Islet of Langerhans (tissue), 1 donor: ENCODE measurements around the gene ZNF316.
"Not testable (repeated sequence)": the region's sequence is repeated elsewhere in the genome, so short reads cannot be mapped to it uniquely, and the experiment has no call there.

Experiments
- FAIRE-seq: peaks from one replicate; lab custom pipeline; 2011; peaks lifted over from hg19 to GRCh38; lab: Jason Lieb, UNC

Gene ZNF316

DNA sequence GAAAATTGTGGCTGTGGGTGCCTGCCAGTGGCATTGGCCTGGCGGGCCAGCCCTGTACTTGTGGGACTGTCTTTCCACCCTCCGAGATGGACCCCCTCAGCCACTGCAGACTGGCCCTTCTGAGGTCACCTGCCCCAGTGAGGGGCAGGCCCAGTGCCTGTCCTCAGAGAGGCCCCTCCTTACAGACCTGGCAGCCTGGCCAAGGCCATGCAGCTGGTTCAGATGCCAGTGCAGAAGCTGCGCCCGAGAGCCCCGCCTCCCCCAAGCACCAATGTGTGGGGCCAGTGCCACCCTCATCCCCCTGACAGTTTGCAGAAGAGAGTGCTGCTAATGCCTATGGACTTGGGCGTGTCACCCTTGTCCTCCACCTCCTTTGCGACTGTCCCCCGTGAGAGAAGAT lies 10.0 kb downstream of the ZNF316 start:
- FAIRE-seq: no peak

DNA sequence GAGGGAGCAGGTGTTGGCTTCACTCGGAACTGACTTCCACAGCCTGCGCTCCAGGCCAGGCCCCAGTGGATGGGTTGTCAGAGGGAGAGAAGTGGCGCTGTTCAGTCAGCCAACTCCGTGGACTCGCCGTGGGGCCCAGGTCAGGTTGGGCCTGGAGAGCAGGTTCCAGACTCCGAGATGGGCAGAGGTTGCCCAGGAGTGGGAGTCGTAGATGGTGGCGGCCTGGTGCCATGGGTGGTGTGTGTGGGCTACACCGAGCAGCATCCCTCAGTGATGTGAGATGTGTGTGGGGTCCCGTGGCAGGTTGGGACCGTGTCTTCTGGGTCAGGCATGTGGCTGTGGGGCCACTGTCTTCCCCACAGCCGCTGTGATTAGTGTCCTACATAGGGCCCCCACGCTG lies 10.4 kb downstream of the ZNF316 start:
- FAIRE-seq: no peak

DNA sequence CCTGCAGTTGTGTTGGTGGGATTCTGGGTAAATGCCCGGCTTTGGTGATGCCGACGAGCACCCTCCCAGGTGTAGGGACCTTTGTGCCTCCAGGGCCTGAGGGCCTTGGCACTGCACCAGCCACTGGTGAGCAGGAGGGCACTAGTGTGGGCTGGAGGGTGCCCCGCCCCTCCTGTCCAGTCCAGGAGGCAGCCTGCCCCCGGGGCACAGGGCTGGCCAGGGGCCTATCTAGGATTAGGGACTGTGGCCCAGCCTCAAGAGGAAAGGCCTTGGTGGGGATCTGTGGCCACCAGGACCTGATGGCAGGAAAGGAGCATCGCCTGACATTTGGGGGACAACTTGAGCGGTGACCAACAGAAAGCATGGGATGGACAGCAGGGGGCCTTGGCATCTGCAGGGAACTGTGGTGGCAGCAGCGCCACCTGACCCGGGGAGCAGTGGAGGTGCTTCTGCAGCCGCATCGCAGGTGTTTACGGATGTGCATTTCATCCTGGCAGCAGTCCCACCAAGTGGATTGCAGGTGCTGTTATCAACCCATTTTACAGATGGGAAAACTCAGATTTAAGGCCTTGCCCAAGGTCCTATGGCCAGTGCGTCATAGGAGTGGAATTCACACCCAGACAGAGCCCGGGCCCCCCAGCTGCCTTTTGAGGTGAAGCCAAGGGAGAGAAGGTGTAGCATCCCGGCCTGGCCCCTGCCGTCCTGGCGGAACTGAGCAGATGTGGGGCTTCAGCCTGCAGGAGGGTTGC lies 11.1 kb downstream of the ZNF316 start:
- FAIRE-seq: no peak

DNA sequence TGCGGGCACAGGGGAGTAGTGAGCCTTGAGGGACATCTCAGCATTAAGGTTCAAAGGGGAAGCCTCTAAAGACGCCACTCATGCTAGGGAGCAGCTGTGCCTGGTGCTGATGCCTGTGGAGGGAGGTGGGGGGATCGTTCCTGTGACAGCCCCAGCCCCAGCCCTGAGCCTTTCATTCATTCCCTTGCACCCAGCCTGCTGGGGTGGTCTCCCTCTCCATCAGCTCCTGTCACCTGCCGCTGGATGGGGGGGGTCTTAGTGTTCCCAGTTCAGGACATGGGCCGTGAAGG lies 11.6 kb downstream of the ZNF316 start:
- no peak for FAIRE-seq

DNA sequence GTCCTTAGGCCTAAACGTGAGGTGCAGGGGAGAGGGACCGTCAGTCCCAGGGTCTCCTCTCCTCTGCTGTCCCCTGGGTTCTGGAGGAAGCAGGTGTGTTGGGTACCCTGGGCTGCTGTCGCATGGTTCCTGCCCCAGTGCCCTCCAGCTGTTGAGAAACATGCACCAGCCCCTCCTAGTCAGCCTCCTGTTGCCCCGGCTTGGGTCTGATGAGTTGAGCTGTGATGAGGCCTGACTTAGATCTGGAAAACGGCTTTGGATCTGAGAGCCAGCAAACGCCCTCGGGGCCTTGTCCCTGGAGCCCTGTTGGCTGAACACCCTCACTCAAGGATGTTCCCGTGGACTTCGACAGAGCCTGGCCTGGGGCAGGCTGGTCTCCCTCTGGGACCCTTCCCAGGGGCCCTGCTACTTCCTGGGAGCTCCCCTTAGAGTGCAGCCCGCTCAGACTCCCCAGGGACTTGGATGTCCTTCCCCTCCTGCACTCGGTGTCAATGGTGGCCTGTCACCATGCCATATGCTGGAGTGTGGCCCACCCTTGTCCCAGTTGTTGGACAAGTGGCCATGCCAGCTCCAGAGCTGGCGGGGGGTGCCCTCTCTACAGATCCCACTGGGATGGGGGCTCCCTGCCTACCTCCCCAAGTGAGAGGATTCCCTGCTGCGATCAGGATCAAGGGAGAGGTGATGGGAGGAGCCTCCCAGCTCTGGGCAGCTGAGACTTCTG lies 12.3 kb downstream of the ZNF316 start:
- no peak for FAIRE-seq

DNA sequence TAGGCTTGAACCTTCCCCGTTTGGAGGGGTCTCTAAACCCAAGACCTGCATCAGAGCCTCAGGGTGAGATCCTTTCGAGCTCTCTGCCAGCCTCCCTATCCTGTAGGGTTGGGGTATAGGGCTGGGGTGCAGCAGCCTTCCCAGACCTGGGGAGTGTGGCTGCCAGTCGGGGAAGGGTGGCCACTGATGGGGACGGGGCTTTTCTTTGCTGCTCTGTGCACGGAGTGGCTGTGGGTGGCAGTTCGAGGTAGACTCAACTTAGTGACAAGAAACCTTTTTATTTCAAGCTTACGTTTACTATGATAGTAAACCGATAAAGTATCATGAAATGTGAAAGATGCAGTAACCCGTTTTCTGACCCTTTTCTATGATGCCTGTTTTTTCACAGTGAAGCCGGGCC lies 13.0 kb downstream of the ZNF316 start:
- FAIRE-seq: no peak

DNA sequence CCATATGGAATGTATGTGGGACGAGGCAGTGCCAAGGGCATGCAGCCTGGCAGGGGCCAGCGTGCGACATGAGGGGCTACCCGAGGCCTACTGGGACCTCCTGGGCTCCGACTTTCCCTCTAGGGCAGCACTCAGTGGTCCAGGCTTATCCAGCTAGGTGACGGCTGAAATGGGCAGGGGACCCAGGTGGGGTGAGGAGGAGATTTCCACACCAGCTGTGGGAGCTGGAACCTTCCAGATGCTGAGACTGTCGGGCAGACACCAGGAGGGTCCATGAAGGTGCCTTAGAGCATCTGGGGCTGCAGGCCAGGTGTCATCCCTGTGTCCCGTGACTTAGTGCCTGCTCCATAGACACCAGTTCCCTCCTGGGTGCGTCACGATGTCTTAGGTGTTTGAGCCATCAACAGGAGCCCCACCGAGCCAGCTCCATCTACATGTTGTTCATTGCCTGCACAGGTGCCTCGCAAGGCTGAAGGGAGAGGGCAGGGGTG lies 13.4 kb downstream of the ZNF316 start:
- no peak for FAIRE-seq

DNA sequence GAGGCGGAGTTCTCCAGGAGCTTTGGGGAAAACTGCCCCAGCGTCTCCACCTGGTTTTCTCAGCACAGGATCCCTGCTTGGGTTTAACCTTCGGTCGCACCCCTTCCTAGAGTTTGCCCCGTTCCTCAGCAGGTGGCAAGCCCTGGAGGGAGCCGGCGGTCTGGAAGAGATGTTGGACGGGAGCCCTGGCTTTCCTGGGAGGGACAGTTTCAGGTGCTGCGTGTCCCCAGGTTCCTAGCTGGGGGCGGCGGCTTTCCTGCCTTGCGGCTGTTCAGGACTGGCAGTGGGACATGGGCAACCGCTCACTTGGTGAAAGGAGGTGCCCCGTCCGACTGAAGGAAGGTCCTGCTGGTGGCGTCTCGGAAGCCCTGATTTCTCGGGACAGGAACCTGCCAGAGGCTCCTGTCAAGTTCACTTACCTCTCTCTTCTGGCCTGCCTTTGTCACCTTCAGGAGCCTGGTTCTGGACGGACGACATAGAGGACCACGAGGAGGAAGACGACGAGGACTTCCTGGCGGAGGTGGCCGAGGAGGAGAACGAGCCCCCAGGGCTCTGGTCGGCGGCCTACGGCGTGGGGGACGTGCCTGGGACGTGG lies 14.8 kb downstream of the ZNF316 start:
- no peak for FAIRE-seq

DNA sequence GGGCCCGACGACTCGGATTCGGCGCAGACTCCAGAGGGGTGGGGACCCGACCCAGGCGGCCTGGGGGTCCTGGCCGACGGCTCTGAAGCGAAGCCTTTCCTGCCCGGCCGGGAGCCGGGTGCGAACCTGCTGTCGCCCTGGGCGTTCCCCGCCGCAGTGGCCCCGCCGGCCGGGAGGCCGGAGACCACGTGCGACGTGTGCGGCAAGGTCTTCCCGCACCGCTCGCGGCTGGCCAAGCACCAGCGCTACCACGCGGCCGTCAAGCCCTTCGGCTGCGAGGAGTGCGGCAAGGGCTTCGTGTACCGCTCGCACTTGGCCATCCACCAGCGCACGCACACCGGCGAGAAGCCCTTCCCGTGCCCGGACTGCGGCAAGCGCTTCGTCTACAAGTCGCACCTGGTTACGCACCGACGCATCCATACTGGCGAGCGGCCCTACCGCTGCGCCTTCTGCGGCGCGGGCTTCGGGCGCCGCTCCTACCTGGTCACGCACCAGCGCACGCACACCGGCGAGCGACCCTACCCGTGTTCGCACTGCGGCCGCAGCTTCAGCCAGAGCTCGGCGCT lies 15.4 kb downstream of the ZNF316 start:
- no peak for FAIRE-seq

DNA sequence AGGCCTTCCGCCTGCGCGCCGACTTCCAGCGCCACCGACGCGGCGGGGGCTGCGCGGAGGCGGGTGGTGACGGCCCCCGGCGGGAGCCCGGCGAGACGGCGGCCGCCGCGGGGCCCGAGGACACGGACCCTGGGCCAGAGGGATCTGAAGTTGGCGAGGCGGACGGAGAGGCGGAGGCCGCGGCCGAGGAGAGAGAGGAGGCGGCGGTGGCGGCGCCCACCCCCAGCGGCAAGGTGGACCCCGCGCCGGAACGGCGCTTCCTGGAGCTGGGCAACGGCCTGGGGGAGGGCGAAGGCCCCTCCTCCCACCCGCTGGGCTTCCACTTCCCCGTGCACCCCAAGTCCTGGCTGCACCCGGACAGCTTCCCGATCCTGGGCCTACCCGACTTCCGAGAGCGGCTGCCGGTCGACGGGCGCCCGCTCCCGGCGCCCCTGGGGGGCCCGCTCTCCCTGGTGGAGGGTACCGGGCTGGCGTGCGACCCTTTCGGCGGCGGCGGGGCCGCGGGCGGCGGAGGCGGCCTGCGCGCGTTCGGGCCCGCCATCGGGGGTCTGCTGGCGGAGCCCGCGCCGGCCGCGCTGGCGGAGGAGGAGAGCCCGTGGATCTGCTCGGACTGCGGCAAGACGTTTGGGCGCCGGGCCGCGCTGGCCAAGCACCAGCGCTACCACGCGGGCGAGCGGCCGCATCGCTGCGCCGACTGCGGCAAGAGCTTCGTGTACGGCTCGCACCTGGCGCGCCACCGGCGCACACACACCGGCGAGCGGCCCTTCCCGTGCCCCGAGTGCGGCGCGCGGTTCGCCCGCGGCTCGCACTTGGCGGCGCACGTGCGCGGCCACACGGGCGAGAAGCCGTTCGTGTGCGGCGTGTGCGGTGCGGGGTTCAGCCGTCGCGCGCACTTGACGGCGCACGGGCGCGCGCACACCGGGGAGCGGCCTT lies 16.2 kb downstream of the ZNF316 start:
- no peak for FAIRE-seq

DNA sequence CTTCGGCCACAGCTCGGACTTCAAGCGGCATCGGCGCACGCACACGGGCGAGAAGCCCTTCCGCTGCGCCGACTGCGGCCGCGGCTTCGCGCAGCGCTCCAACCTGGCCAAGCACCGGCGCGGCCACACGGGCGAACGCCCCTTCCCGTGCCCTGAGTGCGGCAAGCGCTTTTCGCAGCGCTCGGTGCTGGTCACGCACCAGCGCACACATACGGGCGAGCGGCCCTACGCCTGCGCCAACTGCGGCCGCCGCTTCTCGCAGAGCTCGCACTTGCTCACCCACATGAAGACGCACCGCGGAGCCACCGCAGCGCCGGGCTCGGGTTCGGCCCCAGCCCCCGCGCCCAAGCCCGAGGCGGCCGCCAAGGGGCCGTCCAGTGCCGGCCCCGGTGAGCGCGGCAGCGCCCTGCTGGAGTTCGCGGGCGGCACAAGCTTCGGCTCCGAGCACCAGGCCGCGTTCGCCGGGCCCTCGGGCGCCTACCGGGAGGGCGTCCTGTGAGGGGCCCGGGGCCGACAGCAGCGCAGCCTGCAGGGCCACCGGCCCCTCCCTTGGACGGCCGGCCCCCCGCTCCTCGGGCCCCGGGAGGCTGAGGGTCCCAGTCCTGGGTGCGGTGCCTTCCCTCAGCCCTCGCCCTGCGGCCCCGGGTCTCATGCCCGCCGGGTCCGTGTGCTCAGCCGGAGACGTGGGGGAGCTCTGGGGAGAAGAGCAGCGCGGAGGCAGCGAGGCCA lies 17.2 kb downstream of the ZNF316 start:
- FAIRE-seq: no peak

DNA sequence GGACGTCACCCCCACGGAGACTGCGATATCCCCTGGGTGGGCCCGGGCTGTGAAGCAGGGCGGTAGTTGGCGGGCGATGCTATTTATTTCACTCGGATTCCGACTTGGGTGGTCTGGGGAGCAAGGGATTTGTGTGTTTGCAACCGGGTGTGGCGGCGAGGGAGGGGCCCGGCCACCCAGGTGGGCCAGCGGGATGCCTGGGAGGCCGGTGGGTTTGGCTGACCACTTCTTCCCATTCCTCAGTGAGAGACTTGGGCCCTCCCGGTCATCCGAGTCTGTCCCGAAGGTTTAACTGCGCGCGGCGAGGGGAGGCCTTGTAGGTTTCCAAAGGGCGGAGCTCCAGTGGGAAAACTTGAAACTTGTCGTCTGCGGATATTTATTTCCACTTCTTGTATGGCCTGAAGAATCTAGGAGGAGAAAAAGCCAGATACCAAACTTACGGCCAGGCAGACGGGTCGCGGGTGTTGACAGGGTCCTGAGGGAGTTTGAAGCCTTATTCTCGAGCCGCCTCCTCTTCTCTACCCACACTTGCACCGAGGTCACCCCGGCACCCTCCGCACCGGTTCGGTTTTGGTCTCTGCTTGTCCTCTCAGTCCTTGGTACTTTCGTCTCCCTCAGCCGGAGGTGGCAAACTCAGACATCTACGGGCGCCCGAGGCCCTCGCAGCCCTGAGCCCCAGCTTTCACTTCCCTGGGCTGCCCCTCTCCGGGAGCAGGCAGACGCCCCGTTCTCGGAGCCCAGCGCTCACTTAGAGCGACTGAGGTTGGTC lies 17.9 kb downstream of the ZNF316 start:
- FAIRE-seq: no peak

DNA sequence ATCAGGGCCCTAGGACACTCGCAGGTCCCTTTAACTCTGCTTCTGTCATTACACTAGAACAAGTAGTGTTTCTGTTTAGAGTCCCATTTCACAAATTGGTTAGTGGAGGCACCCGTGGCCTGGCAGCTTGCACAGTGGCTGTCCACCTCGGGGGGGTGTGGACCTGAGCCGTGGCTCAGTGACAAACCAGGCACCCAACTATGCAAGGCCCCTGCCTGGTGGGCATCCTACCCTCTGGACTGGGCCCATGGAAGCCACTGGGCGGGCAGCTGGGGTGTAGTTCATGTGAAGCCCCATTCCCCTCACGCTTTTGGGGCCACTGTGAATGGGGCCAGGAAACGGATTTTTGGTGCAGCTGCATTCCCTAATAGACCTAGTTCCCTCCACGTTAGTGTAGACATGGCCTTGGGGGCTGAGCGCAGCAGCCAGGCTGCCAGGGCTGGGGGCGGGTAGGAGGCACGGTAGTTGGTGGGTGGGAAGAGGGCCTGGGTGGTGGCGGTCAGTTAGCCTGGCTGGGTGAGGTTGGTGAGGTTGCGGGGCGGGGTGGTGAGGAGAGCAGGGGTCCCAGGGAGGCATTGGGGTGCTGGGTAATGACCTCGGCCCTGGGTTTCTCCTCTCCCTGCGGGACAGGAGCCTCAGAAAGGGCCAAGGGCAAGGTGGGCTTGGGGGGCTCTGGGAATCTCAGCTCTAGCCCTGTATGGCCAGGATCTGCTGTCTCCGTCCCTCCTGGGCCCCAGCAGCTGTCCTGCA lies 18.7 kb downstream of the ZNF316 start:
- FAIRE-seq: no peak

DNA sequence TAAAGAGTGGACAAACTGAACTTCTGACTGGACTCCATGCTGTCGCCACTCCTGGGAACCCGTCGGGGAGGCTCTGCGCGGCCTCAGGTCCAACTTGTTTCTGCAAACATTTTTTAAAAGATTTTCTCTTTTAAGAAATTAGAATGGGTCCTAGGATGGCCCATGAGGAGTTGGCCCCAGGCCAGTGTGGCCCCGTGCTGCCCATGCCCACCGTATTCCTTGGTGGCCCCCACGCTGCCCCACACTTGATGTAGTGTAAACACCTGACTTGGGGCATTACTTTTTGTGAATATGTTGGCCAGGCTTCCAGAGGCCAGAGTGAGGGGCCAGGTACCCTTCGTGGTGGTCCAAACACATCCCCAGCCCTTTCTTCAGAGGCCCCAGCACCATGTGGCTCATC lies 19.3 kb downstream of the ZNF316 start:
- FAIRE-seq: no peak

DNA sequence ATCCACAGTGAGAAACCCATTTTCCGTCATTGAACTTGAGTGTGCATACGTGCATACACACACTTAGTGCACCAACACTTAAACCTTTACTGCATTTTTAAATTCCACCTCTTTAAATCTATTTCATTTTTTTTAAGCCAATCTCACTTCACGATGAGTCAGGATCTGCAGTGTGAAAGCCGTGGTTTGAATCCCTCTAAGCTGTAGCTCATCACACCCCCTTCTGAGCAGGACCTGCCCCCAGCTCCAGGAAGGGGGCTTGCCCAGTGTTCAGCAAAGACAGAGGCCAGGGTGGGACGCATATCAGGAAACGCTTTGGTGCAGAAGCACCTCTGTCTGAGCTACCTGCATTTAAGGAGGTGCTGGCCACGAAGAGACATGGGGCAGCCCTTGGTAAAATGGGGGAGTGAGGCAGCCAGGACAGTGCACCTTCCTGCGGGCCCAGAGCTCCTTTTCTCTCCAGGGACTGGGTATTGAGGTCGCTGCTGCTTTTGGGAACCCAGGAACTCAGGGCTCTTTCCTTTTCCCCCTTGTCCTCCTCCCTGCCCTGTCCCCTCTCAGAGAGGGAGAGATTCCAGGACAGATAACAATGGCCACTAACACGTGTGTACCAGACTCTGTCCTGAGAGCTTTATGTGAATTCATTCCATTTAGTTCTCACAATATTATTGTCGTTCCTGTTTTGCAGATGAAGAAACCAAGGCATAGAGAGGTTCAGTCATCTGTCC lies 21.7 kb downstream of the ZNF316 start:
- FAIRE-seq: no peak

DNA sequence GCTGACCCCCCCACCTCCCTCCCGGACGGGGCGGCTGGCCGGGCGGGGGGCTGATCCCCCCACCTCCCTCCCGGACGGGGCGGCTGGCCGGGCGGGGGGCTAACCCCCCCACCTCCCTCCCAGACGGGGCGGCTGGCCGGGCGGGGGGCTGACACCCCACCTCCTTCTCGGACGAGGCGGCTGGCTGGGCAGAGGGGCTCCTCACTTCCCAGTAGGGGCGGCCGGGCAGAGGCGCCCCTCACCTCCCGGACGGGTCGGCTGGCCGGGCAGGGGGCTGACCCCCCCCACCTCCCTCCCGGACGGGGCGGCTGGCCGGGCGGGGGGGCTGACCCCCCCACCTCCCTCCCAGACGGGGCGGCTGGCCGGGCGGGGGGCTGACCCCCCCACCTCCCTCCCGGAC lies 33.7 kb downstream of the ZNF316 start:
- FAIRE-seq: not testable (repeated sequence)

DNA sequence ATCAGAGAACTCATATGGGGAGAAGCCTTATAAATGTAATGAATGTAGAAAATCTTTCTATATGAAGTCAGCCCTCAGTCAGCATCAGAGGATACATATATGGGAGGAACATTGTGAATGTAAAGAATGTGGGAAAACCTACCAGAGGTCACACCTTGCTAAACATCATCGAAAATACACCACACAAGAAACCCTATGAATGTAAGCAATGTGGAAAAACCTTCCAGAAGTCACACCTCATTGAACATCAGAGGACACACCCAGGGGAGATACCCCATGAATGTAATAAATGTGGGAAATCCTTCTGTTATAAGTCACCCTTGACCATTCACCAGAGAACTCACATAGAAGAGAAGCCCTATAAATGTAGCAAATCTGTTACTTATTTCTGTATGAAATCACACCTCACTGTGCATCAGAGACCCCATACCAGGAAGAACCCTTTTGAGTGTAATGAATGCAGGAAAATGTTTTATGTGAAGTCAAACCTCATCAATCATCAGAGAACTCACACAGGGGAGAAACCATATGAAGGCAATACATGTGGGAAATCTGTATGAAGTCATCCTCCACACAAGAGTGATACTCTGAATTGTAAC lies 38.8 kb downstream of the ZNF316 start:
- FAIRE-seq: no peak

DNA sequence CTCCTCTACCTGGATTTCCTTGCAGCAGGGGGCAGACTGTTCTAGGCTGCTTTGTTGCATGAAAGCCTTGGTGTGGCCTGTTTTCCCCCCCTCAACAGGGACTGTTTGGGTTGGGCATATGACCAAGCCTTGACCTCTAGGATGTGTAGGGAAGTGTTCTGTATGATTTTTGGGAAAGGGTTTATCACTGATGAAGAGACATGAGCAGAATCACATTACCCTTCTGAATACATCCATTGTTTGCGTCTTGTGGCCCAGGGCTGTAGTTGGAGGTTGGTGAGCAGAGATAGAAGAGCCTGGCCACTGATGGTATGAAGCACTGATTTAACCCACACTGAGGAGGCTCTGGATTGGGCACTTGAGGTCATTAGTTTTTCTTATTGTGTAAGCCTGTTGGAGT lies 43.0 kb downstream of the ZNF316 start:
- FAIRE-seq: no peak

DNA sequence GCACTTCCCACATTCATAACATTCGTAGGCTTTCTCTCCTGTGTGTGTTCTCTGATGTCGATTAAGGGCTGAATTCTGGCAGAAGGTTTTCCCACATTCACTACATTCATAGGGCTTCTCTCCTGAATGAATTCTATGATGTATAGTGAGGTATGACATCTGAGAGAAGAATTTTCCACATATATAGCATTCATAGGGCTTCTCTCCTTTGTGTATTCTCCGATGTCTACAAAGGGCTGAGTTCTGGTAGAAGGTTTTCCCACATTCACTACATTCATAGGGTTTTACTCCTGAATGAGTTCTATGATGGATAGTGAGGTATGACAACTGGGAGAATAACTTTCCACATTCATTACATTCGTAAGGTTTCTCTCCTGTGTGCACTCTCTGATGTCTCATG lies 54.0 kb downstream of the ZNF316 start:
- no peak for FAIRE-seq
